Activated T-cell treated with anti-CD3 and anti-CD28 coated beads, Interleukin-2, amount 50 U/mL, for 24 hours (primary cell): ENCODE results near the gene HOXD12.

Experiments used
- DNase-seq: peaks from one replicate; pipeline ENCODE4 v3.0.0-alpha.2; 2020
- H3K27ac Mint-ChIP-seq: 2 replicates; pipeline ENCODE4 v1.8.0; 2020; ENCODE audit warnings: mild to moderate bottlenecking, mixed read lengths
- H3K27me3 Mint-ChIP-seq: 2 replicates; pipeline ENCODE4 v1.8.0; 2020; ENCODE audit warnings: mixed read lengths
- H3K36me3 Mint-ChIP-seq: 2 replicates; pipeline ENCODE4 v1.8.0; 2020; ENCODE audit warnings: low read depth, mixed read lengths
- H3K4me1 Mint-ChIP-seq: 2 replicates; pipeline ENCODE4 v1.8.0; 2020; ENCODE audit warnings: low read depth, mixed read lengths
- H3K4me3 Mint-ChIP-seq: 2 replicates; pipeline ENCODE4 v1.8.0; 2020; ENCODE audit warnings: mild to moderate bottlenecking, moderate library complexity, mixed read lengths
- H3K9me3 Mint-ChIP-seq: 2 replicates; pipeline ENCODE4 v1.8.0; 2020; ENCODE audit warnings: mixed read lengths

Gene HOXD12

GRCh38 chr2:176132205-176133171, 32.9 kb downstream of the HOXD12 start:
- H3K4me3 Mint-ChIP-seq: peak overlapping the region; percentile 53
- DNase-seq: peak; percentile 31
- H3K27ac Mint-ChIP-seq: no peak overlapping the region
- H3K27me3 Mint-ChIP-seq: peaks cover 87% of the 10 kb centered on the region
- H3K4me1 Mint-ChIP-seq: peaks cover 37% of the 10 kb centered on the region
- no peaks in the 10 kb centered on the region for H3K36me3 Mint-ChIP-seq
- no peaks in the 10 kb centered on the region for H3K9me3 Mint-ChIP-seq

DNA sequence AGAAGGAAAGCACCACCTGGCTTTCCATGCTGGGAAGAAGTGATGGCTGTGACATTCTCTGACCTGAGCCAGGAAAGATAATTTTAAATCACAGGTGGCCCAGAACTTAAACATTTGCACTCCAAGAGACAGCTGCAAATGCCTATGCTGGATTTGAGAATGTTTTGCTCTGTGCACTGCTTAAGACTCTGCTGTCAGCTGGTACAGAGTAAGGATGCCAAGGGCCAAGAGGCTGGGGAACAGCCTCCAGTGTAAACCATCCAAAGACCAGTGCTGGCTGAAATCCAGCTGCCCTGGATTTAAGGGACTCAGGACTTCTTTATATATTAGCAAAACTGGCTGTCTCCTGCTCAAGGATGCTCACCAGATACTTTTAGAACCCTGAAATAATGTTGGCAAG, 33.8 kb downstream of the HOXD12 start:
- H3K9me3 Mint-ChIP-seq: no peaks in the 10 kb centered on the region
- H3K4me3 Mint-ChIP-seq: no peak overlapping the region
- H3K27me3 Mint-ChIP-seq: peaks cover 87% of the 10 kb centered on the region
- DNase-seq: no peak
- H3K27ac Mint-ChIP-seq: no peak overlapping the region
- peaks cover 34% of the 10 kb centered on the region for H3K4me1 Mint-ChIP-seq
- no peaks in the 10 kb centered on the region for H3K36me3 Mint-ChIP-seq

- no peaks in the 10 kb centered on the region for H3K36me3 Mint-ChIP-seq
- peaks cover 33% of the 10 kb centered on the region for H3K4me1 Mint-ChIP-seq
- DNase-seq: no peak
- peaks cover 87% of the 10 kb centered on the region for H3K27me3 Mint-ChIP-seq
- no peak overlapping the region for H3K27ac Mint-ChIP-seq
- no peak overlapping the region for H3K4me3 Mint-ChIP-seq
- no peaks in the 10 kb centered on the region for H3K9me3 Mint-ChIP-seq
Observed at GRCh38 chr2:176134035-176134434, 34.4 kb downstream of the HOXD12 start.

DNA sequence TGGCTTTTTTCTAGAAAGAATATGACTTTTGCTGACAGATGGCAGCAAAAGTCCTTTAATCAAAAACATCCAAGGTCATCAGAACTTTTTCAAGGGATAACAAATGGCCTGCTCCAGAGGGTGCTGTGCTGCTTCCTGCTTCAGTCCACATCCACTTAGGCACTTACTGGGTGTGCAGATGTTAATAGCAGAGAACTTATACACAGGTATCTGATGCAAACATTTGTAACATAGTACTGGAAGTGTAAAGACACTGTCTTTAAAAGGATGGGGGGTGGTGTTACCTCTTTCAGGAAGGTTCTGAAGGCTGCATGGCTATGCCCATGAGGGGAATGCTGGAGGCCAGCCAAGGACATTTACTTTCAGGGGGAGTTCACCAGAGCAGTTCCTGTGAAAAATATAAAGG, 35.4 kb downstream of the HOXD12 start:
- DNase-seq: no peak
- no peaks in the 10 kb centered on the region for H3K36me3 Mint-ChIP-seq
- peaks cover 90% of the 10 kb centered on the region for H3K27me3 Mint-ChIP-seq
- no peaks in the 10 kb centered on the region for H3K9me3 Mint-ChIP-seq
- H3K4me3 Mint-ChIP-seq: no peak overlapping the region
- H3K27ac Mint-ChIP-seq: no peak overlapping the region
- peaks cover 38% of the 10 kb centered on the region for H3K4me1 Mint-ChIP-seq

GRCh38 chr2:176136374-176137251, 37.0 kb downstream of the HOXD12 start:
- Mint-ChIP-seq H3K4me3 (peak overlapping the region; percentile 47), H3K27me3 (peaks cover 92% of the 10 kb centered on the region), H3K27ac (no peak overlapping the region), H3K4me1 (peaks cover 36% of the 10 kb centered on the region), H3K36me3 (no peaks in the 10 kb centered on the region), H3K9me3 (no peaks in the 10 kb centered on the region)
- peak; percentile 33 for DNase-seq

DNA sequence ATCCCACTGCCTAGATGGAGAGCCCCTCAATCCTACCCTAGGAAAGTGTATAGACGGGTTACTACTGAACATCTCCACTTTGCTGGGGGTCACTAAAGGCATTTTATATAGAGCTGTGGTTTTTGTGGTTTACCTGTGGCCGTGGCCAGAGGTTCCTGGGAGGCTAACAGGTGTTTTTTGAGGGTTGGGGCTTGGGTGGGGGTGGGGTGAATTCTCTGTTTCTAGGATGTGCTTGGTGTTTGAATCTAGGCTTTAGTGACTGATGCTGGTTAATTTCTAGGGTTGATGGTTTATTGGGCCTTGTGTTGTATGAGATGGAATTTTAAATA, 37.6 kb downstream of the HOXD12 start:
- Mint-ChIP-seq H3K36me3 (no peaks in the 10 kb centered on the region), H3K4me3 (no peak overlapping the region), H3K27me3 (peaks cover 94% of the 10 kb centered on the region), H3K27ac (no peak overlapping the region), H3K4me1 (peaks cover 32% of the 10 kb centered on the region), H3K9me3 (no peaks in the 10 kb centered on the region)
- no peak for DNase-seq

DNA sequence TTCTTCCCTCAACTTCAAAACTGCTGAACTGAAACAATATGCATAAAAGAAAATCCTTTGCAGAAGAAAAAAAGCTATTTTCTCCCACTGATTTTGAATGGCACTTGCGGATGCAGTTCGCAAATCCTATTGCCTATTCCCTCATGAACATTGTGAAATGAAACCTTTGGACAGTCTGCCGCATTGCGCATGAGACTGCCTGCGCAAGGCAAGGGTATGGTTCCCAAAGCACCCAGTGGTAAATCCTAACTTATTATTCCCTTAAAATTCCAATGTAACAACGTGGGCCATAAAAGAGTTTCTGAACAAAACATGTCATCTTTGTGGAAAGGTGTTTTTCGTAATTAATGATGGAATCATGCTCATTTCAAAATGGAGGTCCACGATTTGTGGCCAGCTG, 38.3 kb downstream of the HOXD12 start:
- no peak for DNase-seq
- H3K27me3 Mint-ChIP-seq: peaks cover 95% of the 10 kb centered on the region
- no peak overlapping the region for H3K4me3 Mint-ChIP-seq
- peaks cover 29% of the 10 kb centered on the region for H3K4me1 Mint-ChIP-seq
- no peak overlapping the region for H3K27ac Mint-ChIP-seq
- no peaks in the 10 kb centered on the region for H3K36me3 Mint-ChIP-seq
- H3K9me3 Mint-ChIP-seq: no peaks in the 10 kb centered on the region

- H3K4me1 Mint-ChIP-seq: peaks cover 29% of the 10 kb centered on the region
- H3K27ac Mint-ChIP-seq: no peak overlapping the region
- DNase-seq: no peak
- no peaks in the 10 kb centered on the region for H3K9me3 Mint-ChIP-seq
- peaks cover 95% of the 10 kb centered on the region for H3K27me3 Mint-ChIP-seq
- H3K36me3 Mint-ChIP-seq: no peaks in the 10 kb centered on the region
- no peak overlapping the region for H3K4me3 Mint-ChIP-seq
Observed at GRCh38 chr2:176138526-176138922, 38.9 kb downstream of the HOXD12 start.

DNA sequence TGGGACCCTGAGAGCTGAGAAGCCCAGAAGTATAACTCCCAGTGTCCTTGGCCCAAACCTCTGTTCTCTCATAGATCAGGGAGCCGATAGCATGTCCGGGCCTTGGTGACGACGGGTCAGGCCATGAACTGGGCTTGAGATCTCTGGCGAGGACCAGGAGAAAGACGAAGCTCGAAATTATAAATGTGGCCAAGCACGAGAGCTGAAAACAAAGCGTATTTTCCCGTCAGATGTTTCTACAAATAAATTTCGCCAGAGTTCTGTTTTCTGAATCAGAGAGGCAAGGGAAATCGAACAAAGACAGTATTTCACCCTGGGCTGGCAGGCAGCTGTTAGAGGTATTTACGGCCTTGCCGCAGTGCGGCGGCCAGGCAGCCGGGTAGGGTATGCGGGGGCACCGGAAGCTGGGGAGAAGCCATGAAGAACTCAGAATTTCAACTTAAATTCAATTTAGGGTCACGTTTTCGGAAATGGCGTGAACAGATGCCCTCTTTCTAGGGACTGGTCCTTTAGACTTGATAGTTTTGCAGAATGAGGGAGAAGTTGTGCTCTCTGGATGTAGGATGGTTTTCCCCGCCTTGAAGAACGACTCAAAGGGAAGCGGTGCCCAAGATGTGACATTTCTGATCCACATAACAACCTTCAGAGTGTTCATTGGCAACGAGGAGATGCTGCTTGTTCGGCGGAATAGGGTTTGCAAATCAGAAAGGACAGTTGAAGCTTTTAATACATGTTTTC, 39.5 kb downstream of the HOXD12 start:
- no peak overlapping the region for H3K27ac Mint-ChIP-seq
- H3K36me3 Mint-ChIP-seq: no peaks in the 10 kb centered on the region
- peak overlapping the region; percentile 27 for H3K4me3 Mint-ChIP-seq
- H3K4me1 Mint-ChIP-seq: peaks cover 29% of the 10 kb centered on the region
- peaks cover 95% of the 10 kb centered on the region for H3K27me3 Mint-ChIP-seq
- DNase-seq: peak; percentile 26
- no peaks in the 10 kb centered on the region for H3K9me3 Mint-ChIP-seq

DNA sequence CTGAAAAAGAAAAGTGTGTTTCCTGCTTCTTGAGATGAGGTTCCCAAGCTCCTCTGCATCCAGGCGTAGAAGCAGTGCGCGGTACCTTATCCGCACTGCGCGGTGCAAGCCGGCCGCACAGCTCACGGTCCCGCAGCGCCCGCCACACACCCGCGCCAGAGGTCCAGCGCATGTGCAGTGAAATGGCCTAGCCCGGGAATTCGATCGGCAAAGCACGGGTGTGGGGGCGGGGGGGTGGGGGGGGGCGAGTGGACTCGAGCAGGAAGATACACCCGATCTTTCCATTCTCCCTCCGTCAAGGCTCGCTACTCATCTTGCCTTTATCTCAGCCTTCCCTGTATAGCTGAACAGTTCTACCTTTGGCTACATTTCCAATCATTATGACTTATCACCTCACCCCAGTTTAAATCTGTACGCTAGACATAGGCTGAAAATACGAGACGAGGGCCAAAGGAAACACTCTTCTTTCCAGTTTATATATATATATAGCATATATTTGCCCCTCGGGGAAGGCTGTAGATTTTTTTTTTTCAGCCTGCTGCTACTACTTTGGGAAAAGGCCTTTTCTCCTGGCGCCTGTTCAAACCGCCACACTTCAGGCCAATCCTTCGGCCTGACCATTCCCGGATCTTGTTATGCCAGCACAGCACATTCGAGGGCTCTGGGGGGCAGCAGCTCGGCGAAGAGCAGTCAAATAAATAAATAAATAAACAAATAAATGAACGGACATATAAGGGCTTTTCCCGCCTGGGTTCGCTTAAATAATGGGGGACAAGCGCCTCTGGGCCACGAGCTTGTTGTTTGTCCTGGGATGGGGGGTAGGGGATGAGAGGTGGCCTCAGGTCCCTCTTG, 40.3 kb downstream of the HOXD12 start:
- no peak overlapping the region for H3K27ac Mint-ChIP-seq
- DNase-seq: peak; percentile 22
- no peaks in the 10 kb centered on the region for H3K36me3 Mint-ChIP-seq
- H3K4me1 Mint-ChIP-seq: peaks cover 29% of the 10 kb centered on the region
- peaks cover 93% of the 10 kb centered on the region for H3K27me3 Mint-ChIP-seq
- peak overlapping the region; percentile 51 for H3K4me3 Mint-ChIP-seq
- H3K9me3 Mint-ChIP-seq: no peaks in the 10 kb centered on the region

DNA sequence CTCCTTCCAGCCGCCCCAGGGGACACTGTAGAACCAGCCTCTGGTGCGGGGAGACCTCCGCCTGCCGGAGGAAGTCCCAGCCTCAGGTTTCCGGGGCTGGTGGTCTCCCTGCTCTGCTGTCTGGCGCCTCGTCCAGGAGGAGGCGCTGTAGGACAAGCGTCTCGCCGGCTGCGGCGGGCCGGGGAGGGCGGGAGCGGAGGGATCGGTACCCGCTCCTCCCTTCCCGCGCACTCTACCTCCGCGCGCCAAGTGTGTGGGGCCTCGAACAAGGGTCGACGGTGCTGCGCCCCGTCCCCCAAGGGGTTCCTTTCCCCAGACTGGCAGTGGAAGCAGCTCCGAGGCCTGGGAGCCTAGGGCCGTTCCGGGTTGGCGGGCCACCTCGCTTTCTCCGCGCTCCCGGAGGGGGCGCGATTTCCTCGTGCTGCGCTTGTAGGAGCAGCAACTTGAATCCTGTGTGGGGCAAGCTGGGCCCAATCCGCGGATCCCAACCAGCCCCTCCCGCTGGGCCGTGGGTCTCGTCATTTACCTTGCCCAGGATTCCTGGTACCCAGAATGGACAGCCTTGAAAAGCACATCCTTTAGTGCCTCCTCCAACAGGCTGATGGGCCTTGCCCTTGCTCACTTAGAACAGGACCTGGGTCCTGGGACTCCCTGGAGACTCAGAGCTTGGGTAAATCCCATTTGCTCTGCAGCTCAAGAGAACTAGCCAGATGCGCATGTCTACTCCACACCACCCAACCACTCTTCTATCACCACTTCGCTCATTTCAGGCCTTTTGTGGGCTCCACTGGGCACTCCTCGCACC, 41.1 kb downstream of the HOXD12 start:
- Mint-ChIP-seq H3K27me3 (peaks cover 93% of the 10 kb centered on the region), H3K27ac (no peak overlapping the region), H3K4me1 (peaks cover 25% of the 10 kb centered on the region), H3K4me3 (peak overlapping the region; percentile 51), H3K36me3 (no peaks in the 10 kb centered on the region), H3K9me3 (no peaks in the 10 kb centered on the region)
- peak; percentile 79 for DNase-seq

- Mint-ChIP-seq H3K4me3 (no peak overlapping the region), H3K36me3 (no peaks in the 10 kb centered on the region), H3K9me3 (no peaks in the 10 kb centered on the region), H3K27me3 (peaks cover 94% of the 10 kb centered on the region), H3K4me1 (peaks cover 20% of the 10 kb centered on the region), H3K27ac (no peak overlapping the region)
- no peak for DNase-seq
Observed at GRCh38 chr2:176142281-176142680, 42.7 kb downstream of the HOXD12 start.
